HTERT RPE-1 (cell line): ENCODE results near the gene C1QTNF5.

Source experiments
- in situ Hi-C: fragments of 300-500 bp; cut with MboI; formaldehyde crosslinking; loops from 4 replicates; pipeline ENCODE4 v1.14.3; 2020; ENCODE audit warnings: low sequenced_read_pairs

The C1QTNF5 gene

GRCh38 chr11:119359365-119360214 is 18.9 kb upstream of the C1QTNF5 start:
- in situ Hi-C loops = no loop called here

DNA sequence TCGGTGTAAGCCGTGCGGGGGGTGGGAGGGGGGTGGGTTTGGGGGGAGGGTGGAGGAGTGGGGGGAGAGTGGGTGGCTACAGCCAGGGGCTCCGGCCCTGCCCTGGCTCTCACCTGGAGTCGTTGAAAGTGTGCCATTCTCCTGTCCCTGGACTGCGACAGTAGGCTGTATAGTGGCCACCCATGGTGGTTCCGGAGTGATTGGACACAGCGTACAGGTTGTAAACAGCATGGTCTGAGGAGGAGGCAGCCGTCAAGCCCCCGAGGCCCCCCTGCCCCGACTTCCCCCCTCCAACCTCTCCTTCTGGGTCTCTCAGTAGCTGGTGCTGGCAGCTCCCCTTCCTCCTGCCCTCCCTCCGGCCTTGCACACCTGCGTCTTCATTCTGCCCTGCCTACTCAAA is 16.4 kb upstream of the C1QTNF5 start:
- in situ Hi-C loops = no loop called here

GRCh38 chr11:119356349-119357031 is 15.8 kb upstream of the C1QTNF5 start:
- in situ Hi-C loops = no loop called here

- in situ Hi-C loops = no loop called here
These were observed 14.6 kb upstream of the C1QTNF5 start for GRCh38 chr11:119355091-119355843.

- in situ Hi-C loops = no loop called here
These were observed 12.2 kb upstream of the C1QTNF5 start for GRCh38 chr11:119352857-119353260.

DNA sequence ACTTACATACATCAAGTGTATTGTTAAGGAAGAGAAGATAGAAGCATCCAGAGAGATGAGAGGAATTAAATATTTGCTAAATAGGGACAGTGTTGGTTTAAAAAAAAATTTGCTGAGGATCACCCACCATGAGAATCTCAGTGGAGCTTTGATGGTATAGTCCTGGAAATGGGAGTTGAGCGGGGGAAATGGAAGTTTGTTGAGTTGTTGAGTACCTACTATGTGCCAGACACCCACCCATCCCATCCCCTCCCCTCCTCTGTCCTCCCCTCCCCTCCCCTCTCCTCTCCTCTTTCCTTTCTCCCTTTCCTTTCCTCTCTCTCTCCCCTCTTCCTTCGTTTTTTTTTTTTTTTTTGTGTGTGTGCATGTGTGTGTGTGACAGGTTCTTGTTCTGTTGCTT is 10.5 kb upstream of the C1QTNF5 start:
- in situ Hi-C loops = no loop called here

- in situ Hi-C loops = no loop called here
These were observed 9.6 kb upstream of the C1QTNF5 start for GRCh38 chr11:119350302-119350701.

DNA sequence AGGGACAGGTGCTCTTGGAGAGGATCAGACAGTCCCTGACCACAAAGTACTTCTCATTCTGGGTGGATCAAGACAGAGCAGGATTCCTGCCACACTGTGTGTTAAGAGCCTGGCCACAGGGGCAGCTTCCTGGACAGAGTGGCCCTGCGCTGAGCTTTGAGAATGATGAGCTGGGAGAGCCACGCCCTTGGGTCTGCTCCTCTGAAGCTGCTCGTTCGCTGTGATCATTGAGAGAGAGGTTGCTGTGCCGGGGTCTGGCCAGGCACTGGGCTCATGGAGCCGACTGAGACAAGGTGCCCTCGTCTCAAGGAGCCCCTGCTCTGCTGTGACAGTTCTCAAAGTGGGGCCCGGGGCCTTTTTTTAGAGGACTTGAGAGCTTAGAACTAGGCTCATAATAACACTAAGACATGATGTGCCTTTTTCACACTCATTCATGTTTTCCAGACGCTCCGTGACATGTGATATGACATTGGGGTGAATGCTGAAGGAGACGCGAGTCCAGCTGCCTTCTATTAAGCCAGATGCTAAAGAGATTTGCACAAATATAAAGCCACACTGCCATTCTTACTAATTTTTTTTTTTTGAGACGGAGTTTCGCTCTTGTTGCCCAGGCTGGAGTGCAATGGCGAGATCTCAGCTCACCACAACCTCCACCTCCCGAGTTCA is 7.4 kb upstream of the C1QTNF5 start:
- in situ Hi-C loops = no loop called here

DNA sequence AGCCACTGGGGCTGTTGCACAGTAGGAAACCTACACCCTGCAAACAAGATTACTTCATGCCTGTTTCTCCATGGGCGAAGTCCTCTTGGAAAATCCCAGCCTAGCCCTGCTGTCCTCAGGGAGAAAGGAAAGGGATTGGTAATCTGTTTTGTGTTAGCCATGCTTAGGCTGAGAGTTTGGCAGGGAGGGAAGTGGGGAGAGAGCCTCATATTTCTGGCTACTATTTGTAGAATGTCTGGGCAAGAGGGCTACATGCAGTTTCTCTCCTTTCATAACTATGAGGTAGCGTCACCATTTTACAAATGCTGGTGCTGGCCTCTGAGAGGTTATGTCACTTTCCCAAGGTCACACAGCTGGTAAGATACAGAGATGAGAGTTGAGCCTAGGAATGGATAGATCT is 6.6 kb upstream of the C1QTNF5 start:
- in situ Hi-C loops = no loop called here

DNA sequence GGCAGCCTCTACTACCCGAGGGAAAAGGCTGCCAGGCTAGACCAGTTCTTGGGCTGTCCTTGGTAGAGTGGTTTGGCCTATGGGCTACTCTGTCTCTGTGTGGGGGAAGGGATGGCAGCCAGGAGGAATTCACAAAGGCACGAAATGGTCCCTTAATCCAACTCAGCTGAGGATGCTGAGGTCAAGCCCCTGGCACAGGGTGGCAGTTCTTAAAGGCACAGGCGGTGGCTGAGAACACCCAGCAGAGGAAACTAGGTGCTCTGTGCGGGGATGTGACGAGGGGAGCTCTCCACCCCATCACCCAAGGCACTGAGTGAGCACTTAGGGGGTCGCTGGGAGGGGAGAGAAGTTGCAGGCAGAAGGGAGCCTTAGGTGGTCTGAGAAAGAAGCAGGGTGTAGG is 5.9 kb upstream of the C1QTNF5 start, which contains the start of gene MFRP:
Gene MFRP, minus strand, starts transcription at position 101 of the 400 bp plus-strand sequence. CDS start 192 bp downstream, outside the sequence.
- in situ Hi-C loops = no loop called here

GRCh38 chr11:119345685-119346084 is 5.0 kb upstream of the C1QTNF5 start:
- in situ Hi-C loops = no loop called here

DNA sequence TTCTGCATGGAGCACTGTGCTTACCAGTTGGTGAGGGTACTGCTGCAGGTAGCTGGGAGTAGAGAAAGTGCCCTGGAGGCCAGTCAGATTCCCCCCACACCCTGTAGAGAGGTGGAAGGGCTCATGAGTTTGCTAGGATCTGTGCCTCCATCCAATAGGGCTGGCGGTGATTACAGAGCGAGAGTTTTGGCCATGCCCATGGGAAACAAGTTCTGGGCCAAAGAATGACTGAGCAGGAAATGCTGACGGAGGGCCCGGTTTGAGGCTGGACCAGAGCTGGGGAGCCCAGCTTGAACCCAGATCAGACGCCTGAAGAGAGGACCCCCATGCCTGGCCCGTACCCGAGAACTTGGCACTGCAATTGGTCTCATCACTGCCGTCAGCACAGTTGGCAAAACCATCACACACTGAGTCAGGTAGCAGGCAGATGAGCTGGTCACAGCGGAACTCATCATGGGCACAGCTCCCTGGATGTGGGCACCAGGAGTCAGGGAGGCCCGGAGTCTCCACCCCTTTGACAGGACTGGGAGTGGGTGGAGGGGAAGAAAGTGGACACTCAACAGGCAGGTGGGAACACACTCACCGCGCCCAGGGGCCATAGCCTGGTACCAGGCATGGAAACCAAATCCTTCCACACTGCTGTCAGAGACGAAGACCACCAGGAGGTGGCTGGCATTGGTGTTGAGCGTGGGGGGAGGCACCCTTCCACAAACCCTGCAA is 3.8 kb upstream of the C1QTNF5 start:
- in situ Hi-C loops = no loop called here

DNA sequence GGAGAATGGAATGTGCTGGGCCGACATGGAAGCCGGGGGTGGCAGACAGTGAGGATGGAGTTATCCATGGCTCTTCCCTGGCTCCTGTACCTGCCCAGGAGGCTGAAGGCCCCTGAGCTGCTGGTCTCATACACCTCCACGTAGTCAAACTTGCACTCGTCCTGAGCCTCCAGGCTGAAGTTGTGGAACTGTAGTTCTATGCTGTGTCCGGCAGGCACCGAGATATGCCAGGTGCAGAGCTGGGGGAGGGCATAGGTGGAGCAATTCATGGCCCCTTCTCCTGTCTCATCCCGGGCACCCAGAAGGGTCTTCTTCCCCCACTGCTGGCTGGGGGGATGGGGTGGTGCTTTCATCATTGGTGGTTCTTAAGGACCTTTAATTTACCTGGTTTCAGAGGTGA is 3.0 kb upstream of the C1QTNF5 start:
- in situ Hi-C loops = no loop called here

DNA sequence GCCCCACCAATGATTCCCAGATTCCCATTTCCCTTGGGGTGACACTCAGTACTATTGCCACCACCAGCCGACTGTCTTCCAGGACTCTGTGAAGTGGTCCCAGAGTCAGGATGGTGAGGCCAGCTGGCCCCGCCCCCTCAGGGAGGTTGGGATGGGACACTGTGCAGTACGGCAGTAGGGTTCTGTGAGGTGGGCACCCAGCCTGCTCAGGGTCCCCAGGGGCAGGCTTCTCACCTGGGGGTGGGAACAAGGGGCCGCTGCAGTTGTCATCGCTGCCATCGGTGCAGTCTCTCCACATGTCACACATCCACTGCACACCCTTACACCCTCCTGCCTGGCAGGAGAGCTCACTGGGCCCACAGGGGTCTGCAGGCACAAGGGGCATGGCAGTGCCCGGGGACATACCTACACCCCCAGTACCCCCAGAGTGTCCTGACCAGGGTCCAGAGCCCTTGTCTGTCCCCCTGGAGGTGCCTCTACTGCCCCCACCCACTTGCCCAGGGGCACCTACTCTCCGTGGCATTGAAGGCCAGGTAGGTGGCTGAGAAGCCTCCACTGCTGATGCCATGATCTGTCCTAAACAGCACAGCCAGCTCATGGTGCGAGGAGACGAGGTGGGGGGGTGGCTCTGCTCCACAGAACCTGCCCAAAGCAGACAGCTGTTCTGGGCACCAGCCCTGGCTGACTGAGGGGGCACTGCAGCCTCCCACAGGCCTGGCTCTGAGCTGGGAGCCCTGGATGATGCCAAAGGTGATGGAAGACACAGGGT is 1.9 kb upstream of the C1QTNF5 start:
- in situ Hi-C loops = no loop called here

GRCh38 chr11:119342023-119342300 is 1.3 kb upstream of the C1QTNF5 start:
- in situ Hi-C loops = no loop called here

- in situ Hi-C loops = no loop called here
These were observed 739 bp upstream of the C1QTNF5 start for GRCh38 chr11:119341222-119342022.

GRCh38 chr11:119339589-119340334 is 921 bp downstream of the C1QTNF5 start:
- in situ Hi-C loops = no loop called here

DNA sequence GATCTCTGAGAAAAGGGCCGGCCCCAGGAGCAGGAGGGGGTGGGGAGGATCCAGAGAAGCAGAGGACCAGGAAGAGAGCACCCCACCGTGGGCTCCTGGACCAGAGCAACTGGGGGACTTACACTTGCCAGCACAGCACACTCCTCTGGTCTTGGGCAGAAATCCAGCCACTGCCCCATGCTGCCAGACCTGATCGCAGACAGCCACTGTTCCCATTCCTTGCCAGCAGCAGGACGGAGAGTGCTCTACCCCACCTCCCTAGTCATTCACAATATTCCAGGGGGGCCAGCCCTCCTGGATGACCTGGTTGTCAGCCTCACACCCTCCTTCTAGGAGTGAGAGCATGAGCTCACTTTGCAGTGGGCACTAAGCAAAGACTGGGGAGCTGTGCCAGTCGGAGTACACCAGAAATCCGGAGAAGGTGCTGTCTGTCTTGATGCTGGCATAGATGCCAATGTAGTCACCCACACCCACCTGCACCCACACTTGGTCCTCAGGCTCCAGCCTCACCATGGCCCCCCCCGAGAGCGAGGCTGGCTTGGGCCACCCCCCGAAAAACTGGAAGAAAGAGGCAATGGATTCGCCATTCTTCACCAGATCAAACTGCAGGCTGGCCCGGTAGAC is 1.6 kb downstream of the C1QTNF5 start:
- in situ Hi-C loops = no loop called here
